AG10803 (cell line): ENCODE results near the gene TEKT3.

ENCODE experiments used
- DNase-seq: peaks from one replicate; pipeline ENCODE4 v3.0.0; 2010; ENCODE audit warnings: low read depth
- H3K4me3 ChIP-seq: 2 replicates; pipeline ENCODE4 v1.5.1; 2011; ENCODE audit warnings: mild to moderate bottlenecking, low read length, control low read depth
- TF ChIP-seq, protein P1 (sequence below): conservative IDR thresholded peaks from 2 replicates; pipeline ENCODE4 v1.5.1; 2011; ENCODE audit warnings: mild to moderate bottlenecking, low read length, control low read depth, inconsistent platforms

Gene TEKT3

GRCh38 chr17:15341966-15342365 is 569 bp upstream of the TEKT3 start:
- no peak overlapping the region; the same call in 1 of the 2 replicates for H3K4me3 ChIP-seq
- TF ChIP-seq, protein P1, sequence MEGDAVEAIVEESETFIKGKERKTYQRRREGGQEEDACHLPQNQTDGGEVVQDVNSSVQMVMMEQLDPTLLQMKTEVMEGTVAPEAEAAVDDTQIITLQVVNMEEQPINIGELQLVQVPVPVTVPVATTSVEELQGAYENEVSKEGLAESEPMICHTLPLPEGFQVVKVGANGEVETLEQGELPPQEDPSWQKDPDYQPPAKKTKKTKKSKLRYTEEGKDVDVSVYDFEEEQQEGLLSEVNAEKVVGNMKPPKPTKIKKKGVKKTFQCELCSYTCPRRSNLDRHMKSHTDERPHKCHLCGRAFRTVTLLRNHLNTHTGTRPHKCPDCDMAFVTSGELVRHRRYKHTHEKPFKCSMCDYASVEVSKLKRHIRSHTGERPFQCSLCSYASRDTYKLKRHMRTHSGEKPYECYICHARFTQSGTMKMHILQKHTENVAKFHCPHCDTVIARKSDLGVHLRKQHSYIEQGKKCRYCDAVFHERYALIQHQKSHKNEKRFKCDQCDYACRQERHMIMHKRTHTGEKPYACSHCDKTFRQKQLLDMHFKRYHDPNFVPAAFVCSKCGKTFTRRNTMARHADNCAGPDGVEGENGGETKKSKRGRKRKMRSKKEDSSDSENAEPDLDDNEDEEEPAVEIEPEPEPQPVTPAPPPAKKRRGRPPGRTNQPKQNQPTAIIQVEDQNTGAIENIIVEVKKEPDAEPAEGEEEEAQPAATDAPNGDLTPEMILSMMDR: no peak
- DNase-seq: no peak

GRCh38 chr17:15340966-15341365 is 431 bp downstream of the TEKT3 start:
- peak overlapping the region; percentile 48 for H3K4me3 ChIP-seq
- TF ChIP-seq, protein P1: no peak
- no peak for DNase-seq

- H3K4me3 ChIP-seq: no peak overlapping the region
- TF ChIP-seq, protein P1: no peak
- no peak for DNase-seq
These were observed 6.0 kb downstream of the TEKT3 start for GRCh38 chr17:15335446-15335845.

GRCh38 chr17:15334266-15334665 is 7.1 kb downstream of the TEKT3 start:
- no peak overlapping the region for H3K4me3 ChIP-seq
- TF ChIP-seq, protein P1: no peak
- DNase-seq: no peak

DNA sequence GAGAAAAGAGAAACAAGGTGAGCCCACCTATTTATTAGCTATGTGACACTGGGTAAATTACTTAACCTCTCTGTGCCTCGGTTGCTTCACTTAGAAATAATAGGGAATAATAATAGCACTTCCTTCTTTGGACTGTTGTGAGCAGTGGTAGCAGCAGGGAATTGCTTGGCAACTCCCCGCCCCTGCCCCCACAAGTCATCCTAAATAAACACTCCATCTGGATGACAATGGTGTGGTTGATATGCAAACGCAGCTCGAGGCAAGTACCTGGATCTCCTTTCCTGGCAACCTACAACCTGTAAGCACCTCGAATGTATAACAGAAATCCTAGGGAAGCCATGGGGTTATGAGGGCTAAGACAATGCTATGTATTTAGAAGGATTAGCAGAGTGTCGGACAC is 9.1 kb downstream of the TEKT3 start:
- TF ChIP-seq, protein P1: no peak
- no peak overlapping the region for H3K4me3 ChIP-seq
- no peak for DNase-seq

DNA sequence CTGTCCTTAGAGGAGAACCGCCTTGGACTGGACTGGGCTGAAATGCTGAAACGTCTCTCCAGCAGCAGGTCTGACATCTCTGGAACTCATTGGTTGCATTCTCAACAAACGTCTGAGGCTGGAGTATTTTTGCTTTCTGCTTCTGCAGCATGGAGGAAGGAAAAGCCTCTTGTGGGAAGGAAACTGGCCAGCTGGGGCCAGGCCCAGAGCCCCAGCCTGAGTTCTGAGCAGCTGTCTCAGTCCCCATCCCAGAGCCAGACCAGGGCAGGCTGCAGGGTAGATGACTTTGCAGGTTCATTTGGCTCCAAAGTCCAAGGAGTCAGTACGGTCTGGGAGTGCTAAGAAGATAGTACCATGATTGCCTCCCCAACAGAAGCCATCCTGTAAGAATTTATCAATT is 18.3 kb downstream of the TEKT3 start:
- H3K4me3 ChIP-seq: no peak overlapping the region
- TF ChIP-seq, protein P1: no peak
- no peak for DNase-seq

- TF ChIP-seq, protein P1: no peak
- H3K4me3 ChIP-seq: no peak overlapping the region
- DNase-seq: peak; percentile 50
These were observed 19.7 kb downstream of the TEKT3 start for GRCh38 chr17:15321556-15322251.
